ENCODE data around the gene TREH. TPM values are rescaled to one million over a fixed set of nuclear protein-coding genes. Genes with fewer than 3 reads are reported as not detected.

The TREH gene
- total and polyA plus RNA-seq, 2 of the 8 experiments (the other 6 are each of a cell fraction or from before 2014, with no cell fraction given), result 0.03 TPM; not detected in 1

DNA sequence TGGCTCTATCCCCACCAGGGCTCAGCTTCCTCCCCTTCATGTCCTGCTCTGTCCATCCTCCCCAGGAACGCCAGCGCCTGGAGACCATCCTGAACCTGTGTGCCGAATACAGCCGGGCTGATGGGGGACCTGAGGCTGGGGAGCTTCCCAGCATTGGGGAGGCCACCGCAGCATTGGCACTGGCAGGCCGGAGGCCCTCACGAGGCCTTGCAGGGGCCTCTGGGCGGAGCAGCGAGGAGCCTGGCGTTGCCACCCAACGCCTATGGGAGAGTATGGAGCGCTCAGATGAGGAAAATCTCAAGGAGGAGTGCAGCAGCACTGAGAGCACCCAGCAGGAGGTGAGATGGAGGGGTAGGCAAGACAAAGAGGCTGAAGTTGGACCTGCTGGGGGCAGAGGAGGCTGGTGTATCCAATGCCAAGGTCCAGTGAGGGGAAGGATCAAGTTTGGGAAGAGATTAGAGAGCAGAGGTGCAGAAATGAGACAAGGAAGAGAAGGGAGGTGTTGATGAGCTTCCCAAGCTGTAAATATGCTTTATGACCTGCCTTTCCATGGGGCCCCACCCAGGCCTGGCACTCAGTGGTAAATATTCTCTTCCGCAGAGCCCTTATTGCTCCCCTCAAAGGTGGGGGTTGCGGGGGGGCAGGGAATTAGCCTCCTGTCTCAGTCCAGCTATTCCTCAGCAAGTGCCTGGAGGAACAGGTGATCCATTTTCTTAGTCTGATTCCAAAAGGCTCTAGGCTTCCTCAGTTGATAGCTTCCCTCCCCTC is 48.1 kb downstream of the TREH start:
- no peak overlapping the region for H3K14ac ChIP-seq (ENCODE audit: insufficient read length)
- H3K79me2 ChIP-seq (ENCODE audit: control insufficient read depth in 1 of 2, insufficient read depth in 2 of 2, low read length in 2 of 2), result no peaks in the 10 kb centered on the region
- H3K9me3 ChIP-seq (ENCODE audit: insufficient read depth in 2 of 2, low read depth in 1 of 2, low read length in 1 of 2), result no peaks in the 10 kb centered on the region
- WGBS, 2 experiments (ENCODE audit: extremely low coverage in 1 of 2, insufficient coverage in 1 of 2, insufficient read length in 1 of 2, insufficient replicate concordance in 2 of 2, low coverage in 1 of 2, low lambda C conversion rate in 2 of 2, missing lambda C conversion rate in 1 of 2), result 91% methylated on average over 14 of the region's 14 CpGs; no CpG with 5 or more reads in 1 of the 2 experiments
- H3K18ac ChIP-seq (ENCODE audit: extremely low read depth, low read length), result no peak overlapping the region
- H2BK20ac ChIP-seq (ENCODE audit: low read length), result no peak overlapping the region
- no peak overlapping the region for H2AK5ac ChIP-seq (ENCODE audit: low read depth, low read length)
- peaks cover 10 to 34% (median 27%) of the 10 kb centered on the region in 4 experiments for H3K36me3 ChIP-seq (ENCODE audit: control insufficient read depth in 2 of 4, insufficient read depth in 4 of 4, low read length in 3 of 4)
- H4K5ac ChIP-seq (ENCODE audit: insufficient read length, low read depth, low read length), result no peak overlapping the region
- H2BK120ac ChIP-seq (replicated peaks; ENCODE audit: low read depth, low read length), result no peak overlapping the region
- CTCF ChIA-PET (ENCODE audit: partially characterized antibody), result interaction anchor here (1.1 to 19.1 kb wide), 4 partner anchors 10 to 50 kb away, joined by 3 to 435 read pairs (median 73); partner anchors contain the start of gene PHLDB1
- DNase-seq (ENCODE audit: low read depth in 1 of 2, low spot score in 2 of 2) (no peak), FAIRE-seq (no peak)
- H3K23me2 ChIP-seq (ENCODE audit: low read depth, low read length), result peaks cover 9% of the 10 kb centered on the region; the same call in 1 of the 2 replicates
- no peak overlapping the region for H2BK5ac ChIP-seq (ENCODE audit: low read depth, low read length)
- no peak overlapping the region for H2BK15ac ChIP-seq (ENCODE audit: low read length)
- H2BK12ac ChIP-seq (ENCODE audit: low read depth, low read length), result no peak overlapping the region
- H3K27ac ChIP-seq (ENCODE audit: low read depth, low read length), result no peak overlapping the region
- no peak overlapping the region for H4K91ac ChIP-seq (replicated peaks; ENCODE audit: insufficient read length, low read length)
- no peak overlapping the region for H3K56ac ChIP-seq (replicated peaks; ENCODE audit: insufficient read length, low read depth, low read length)
- no peak overlapping the region for H3K4me3 ChIP-seq (ENCODE audit: extremely low read depth in 1 of 4, insufficient read depth in 2 of 4, low read depth in 3 of 4, low read length in 4 of 4)
- POLR2A ChIA-PET (ENCODE audit: partially characterized antibody), result interaction anchor here (0.6 to 25.8 kb wide), 4 partner anchors 9 to 584 kb away, joined by 3 to 574 read pairs (median 137); partner anchors contain the start of gene PHLDB1
- peaks cover 0 to 23% of the 10 kb centered on the region in 2 experiments for H4K20me1 ChIP-seq (replicated peaks in 1 of 2; ENCODE audit: control insufficient read depth in 1 of 2, insufficient read depth in 2 of 2, low read length in 2 of 2)
- no peak overlapping the region for H3K23ac ChIP-seq (ENCODE audit: insufficient read length)
- no peak overlapping the region for H3K9ac ChIP-seq (replicated peaks in 1 of 4; ENCODE audit: extremely low read depth in 1 of 4, low read depth in 3 of 4, low read length in 3 of 4)
- H2AFZ ChIP-seq (ENCODE audit: low read length), result no peak overlapping the region
- H3K4me2 ChIP-seq (ENCODE audit: insufficient read depth in 1 of 2, low read depth in 2 of 2, low read length in 2 of 2), result no peak overlapping the region
- no peak overlapping the region for H4K8ac ChIP-seq (ENCODE audit: extremely low read depth, insufficient read depth, low read length)
- no peaks in the 10 kb centered on the region for H3K27me3 ChIP-seq (replicated peaks in 1 of 4; ENCODE audit: control insufficient read depth in 3 of 4, extremely low read depth in 1 of 4, insufficient read depth in 3 of 4, low read length in 3 of 4)
- H3K4ac ChIP-seq (replicated peaks; ENCODE audit: insufficient read length, low read depth, low read length), result no peak overlapping the region
- H3K79me1 ChIP-seq (ENCODE audit: low read depth, low read length), result peaks cover 6% of the 10 kb centered on the region
- peaks cover 15 to 23% (median 19%) of the 10 kb centered on the region in 4 experiments for H3K4me1 ChIP-seq (replicated peaks in 1 of 4; ENCODE audit: control insufficient read depth in 3 of 4, insufficient read depth in 4 of 4, low read length in 3 of 4)
